SK-N-SH (cell line): ENCODE measurements around the gene MAP3K8.
"Not testable (repeated sequence)": the region's sequence is repeated elsewhere in the genome, so short reads cannot be mapped to it uniquely, and the experiment has no call there.

Experiments
- ELF1 ChIP-seq: IDR thresholded peaks from 2 replicates; pipeline ENCODE4 v1.4.0; 2012
- EP300 ChIP-seq, 2 experiments: IDR thresholded peaks; 2 replicates each; pipeline versions ENCODE4 v1.4.0 to v1.6.1; 2012; ENCODE audit warnings: borderline replicate concordance in 1 of 2, low read depth in 1 of 2, low read length in 1 of 2
- GABPA ChIP-seq: IDR thresholded peaks from 2 replicates; pipeline ENCODE4 v1.4.0; 2012; ENCODE audit warnings: low read depth, mild to moderate bottlenecking
- POLR2AphosphoS5 ChIP-seq: IDR thresholded peaks from 2 replicates; pipeline ENCODE4 v1.6.1; 2012; ENCODE audit warnings: low read depth, low read length
- RAD21 ChIP-seq: IDR thresholded peaks from 2 replicates; pipeline ENCODE4 v1.6.1; 2012; ENCODE audit warnings: mild to moderate bottlenecking, low read length
- SIN3A ChIP-seq: IDR thresholded peaks from 2 replicates; pipeline ENCODE4 v1.6.1; 2012; ENCODE audit warnings: low read depth, mild to moderate bottlenecking, low read length, moderate library complexity, borderline replicate concordance
- TEAD4 ChIP-seq: IDR thresholded peaks from 2 replicates; pipeline ENCODE4 v1.4.0; 2012; ENCODE audit warnings: mild to moderate bottlenecking, borderline replicate concordance; ENCODE audit not compliant: insufficient read depth
- YY1 ChIP-seq: IDR thresholded peaks from 2 replicates; pipeline ENCODE4 v1.4.0; 2012; ENCODE audit warnings: low read depth, mild to moderate bottlenecking
- TF ChIP-seq, protein P1 (sequence below): fragments of 200-600 bp; sonication (generic); IDR thresholded peaks from 2 replicates; pipeline ENCODE4 v1.6.1; 2017; ENCODE audit warnings: antibody characterized with exemption, mild to moderate bottlenecking, moderate library complexity
- TF ChIP-seq, protein P2 (sequence below): IDR thresholded peaks from 2 replicates; pipeline ENCODE4 v1.4.0; 2012; ENCODE audit warnings: low read depth, borderline replicate concordance

GRCh38 chr10:30475515-30475914 is 41.5 kb downstream of the MAP3K8 start:
- TF ChIP-seq, protein P1, sequence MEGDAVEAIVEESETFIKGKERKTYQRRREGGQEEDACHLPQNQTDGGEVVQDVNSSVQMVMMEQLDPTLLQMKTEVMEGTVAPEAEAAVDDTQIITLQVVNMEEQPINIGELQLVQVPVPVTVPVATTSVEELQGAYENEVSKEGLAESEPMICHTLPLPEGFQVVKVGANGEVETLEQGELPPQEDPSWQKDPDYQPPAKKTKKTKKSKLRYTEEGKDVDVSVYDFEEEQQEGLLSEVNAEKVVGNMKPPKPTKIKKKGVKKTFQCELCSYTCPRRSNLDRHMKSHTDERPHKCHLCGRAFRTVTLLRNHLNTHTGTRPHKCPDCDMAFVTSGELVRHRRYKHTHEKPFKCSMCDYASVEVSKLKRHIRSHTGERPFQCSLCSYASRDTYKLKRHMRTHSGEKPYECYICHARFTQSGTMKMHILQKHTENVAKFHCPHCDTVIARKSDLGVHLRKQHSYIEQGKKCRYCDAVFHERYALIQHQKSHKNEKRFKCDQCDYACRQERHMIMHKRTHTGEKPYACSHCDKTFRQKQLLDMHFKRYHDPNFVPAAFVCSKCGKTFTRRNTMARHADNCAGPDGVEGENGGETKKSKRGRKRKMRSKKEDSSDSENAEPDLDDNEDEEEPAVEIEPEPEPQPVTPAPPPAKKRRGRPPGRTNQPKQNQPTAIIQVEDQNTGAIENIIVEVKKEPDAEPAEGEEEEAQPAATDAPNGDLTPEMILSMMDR, result not testable (repeated sequence)
- TF ChIP-seq RAD21; TEAD4; YY1; GABPA; ELF1; SIN3A; POLR2AphosphoS5; EP300 (IDR thresholded peaks at IDR 0.05; ENCODE audit: borderline replicate concordance in 1 of 2, low read depth in 1 of 2, low read length in 1 of 2): not testable (repeated sequence)
- TF ChIP-seq, protein P2, sequence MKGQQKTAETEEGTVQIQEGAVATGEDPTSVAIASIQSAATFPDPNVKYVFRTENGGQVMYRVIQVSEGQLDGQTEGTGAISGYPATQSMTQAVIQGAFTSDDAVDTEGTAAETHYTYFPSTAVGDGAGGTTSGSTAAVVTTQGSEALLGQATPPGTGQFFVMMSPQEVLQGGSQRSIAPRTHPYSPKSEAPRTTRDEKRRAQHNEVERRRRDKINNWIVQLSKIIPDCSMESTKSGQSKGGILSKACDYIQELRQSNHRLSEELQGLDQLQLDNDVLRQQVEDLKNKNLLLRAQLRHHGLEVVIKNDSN, result not testable (repeated sequence)
